Stimulated activated naive CD8-positive, alpha-beta T cell treated with anti-CD3 and anti-CD28 coated beads, Interleukin-15, Interleukin-2, amounts not matched to agents 100 ng/mL and 50 ng/mL, for 24 hours (primary cell): Measurements from ENCODE around the gene PAQR9.
"Not testable (repeated sequence)": the region's sequence is repeated elsewhere in the genome, so short reads cannot be mapped to it uniquely, and the experiment has no call there.

ENCODE experiments used
- H3K27ac Mint-ChIP-seq: one replicate; pipeline ENCODE4 v1.8.0; 2021; ENCODE audit warnings: mild to moderate bottlenecking, mixed read lengths
- H3K27me3 Mint-ChIP-seq: one replicate; pipeline ENCODE4 v1.8.0; 2021; ENCODE audit warnings: mixed read lengths
- H3K36me3 Mint-ChIP-seq: one replicate; pipeline ENCODE4 v1.8.0; 2021; ENCODE audit warnings: low read depth, mixed read lengths
- H3K4me1 Mint-ChIP-seq: one replicate; pipeline ENCODE4 v1.8.0; 2021; ENCODE audit warnings: low read depth, mixed read lengths
- H3K4me3 Mint-ChIP-seq: one replicate; pipeline ENCODE4 v1.8.0; 2021; ENCODE audit warnings: mild to moderate bottlenecking, mixed read lengths
- H3K9me3 Mint-ChIP-seq: one replicate; pipeline ENCODE4 v1.8.0; 2021; ENCODE audit warnings: mixed read lengths

The PAQR9 gene

GRCh38 chr3:142990721-142991120 is 27.2 kb upstream of the PAQR9 start:
- H3K27me3 Mint-ChIP-seq, result peaks cover 7% of the 10 kb centered on the region
- no peaks in the 10 kb centered on the region for H3K9me3 Mint-ChIP-seq
- H3K4me1 Mint-ChIP-seq, result peaks cover 5% of the 10 kb centered on the region
- H3K27ac Mint-ChIP-seq, result no peak overlapping the region
- H3K4me3 Mint-ChIP-seq, result no peak overlapping the region
- no peaks in the 10 kb centered on the region for H3K36me3 Mint-ChIP-seq

GRCh38 chr3:142988826-142989225 is 25.4 kb upstream of the PAQR9 start:
- not testable (repeated sequence) for H3K27me3 Mint-ChIP-seq, H3K27ac Mint-ChIP-seq, H3K4me1 Mint-ChIP-seq, H3K36me3 Mint-ChIP-seq, H3K4me3 Mint-ChIP-seq, H3K9me3 Mint-ChIP-seq

- not testable (repeated sequence) for H3K9me3 Mint-ChIP-seq, H3K4me3 Mint-ChIP-seq, H3K36me3 Mint-ChIP-seq, H3K27me3 Mint-ChIP-seq, H3K27ac Mint-ChIP-seq, H3K4me1 Mint-ChIP-seq
These were observed 24.7 kb upstream of the PAQR9 start for GRCh38 chr3:142988221-142988620.

- Mint-ChIP-seq H3K4me1 (no peaks in the 10 kb centered on the region), H3K27me3 (peaks cover 3% of the 10 kb centered on the region), H3K27ac (no peak overlapping the region), H3K4me3 (no peak overlapping the region), H3K9me3 (no peaks in the 10 kb centered on the region), H3K36me3 (no peaks in the 10 kb centered on the region)
These were observed 24.2 kb upstream of the PAQR9 start for GRCh38 chr3:142987707-142988106.

GRCh38 chr3:142987080-142987700 is 23.7 kb upstream of the PAQR9 start:
- Mint-ChIP-seq H3K9me3 (no peaks in the 10 kb centered on the region), H3K27ac (no peak overlapping the region)

GRCh38 chr3:142984255-142984654 is 20.8 kb upstream of the PAQR9 start:
- Mint-ChIP-seq H3K27ac (no peak overlapping the region), H3K4me3 (no peak overlapping the region), H3K27me3 (peaks cover 8% of the 10 kb centered on the region), H3K9me3 (no peaks in the 10 kb centered on the region), H3K36me3 (no peaks in the 10 kb centered on the region), H3K4me1 (no peaks in the 10 kb centered on the region)

More at GRCh38 chr3:142987080-142987700, 23.7 kb upstream of the PAQR9 start:
- peaks cover 3% of the 10 kb centered on the region for H3K27me3 Mint-ChIP-seq
- H3K4me3 Mint-ChIP-seq, result no peak overlapping the region
- no peaks in the 10 kb centered on the region for H3K36me3 Mint-ChIP-seq
- H3K4me1 Mint-ChIP-seq, result no peaks in the 10 kb centered on the region

- no peaks in the 10 kb centered on the region for H3K36me3 Mint-ChIP-seq
- peaks cover 8% of the 10 kb centered on the region for H3K27me3 Mint-ChIP-seq
- no peaks in the 10 kb centered on the region for H3K4me1 Mint-ChIP-seq
- no peak overlapping the region for H3K27ac Mint-ChIP-seq
- no peak overlapping the region for H3K4me3 Mint-ChIP-seq
- H3K9me3 Mint-ChIP-seq, result no peaks in the 10 kb centered on the region
These were observed 19.8 kb upstream of the PAQR9 start for GRCh38 chr3:142983318-142983717.

GRCh38 chr3:142982038-142982773 is 18.7 kb upstream of the PAQR9 start:
- Mint-ChIP-seq H3K27me3 (peaks cover 9% of the 10 kb centered on the region), H3K9me3 (no peaks in the 10 kb centered on the region), H3K27ac (no peak overlapping the region), H3K4me1 (no peaks in the 10 kb centered on the region), H3K4me3 (no peak overlapping the region), H3K36me3 (no peaks in the 10 kb centered on the region)

- Mint-ChIP-seq H3K4me1 (no peaks in the 10 kb centered on the region), H3K36me3 (no peaks in the 10 kb centered on the region), H3K27ac (no peak overlapping the region), H3K4me3 (no peak overlapping the region), H3K9me3 (no peaks in the 10 kb centered on the region), H3K27me3 (peaks cover 12% of the 10 kb centered on the region)
These were observed 17.6 kb upstream of the PAQR9 start for GRCh38 chr3:142981108-142981507.

- H3K4me1 Mint-ChIP-seq, result no peaks in the 10 kb centered on the region
- no peak overlapping the region for H3K4me3 Mint-ChIP-seq
- no peak overlapping the region for H3K27ac Mint-ChIP-seq
- H3K36me3 Mint-ChIP-seq, result no peaks in the 10 kb centered on the region
- no peaks in the 10 kb centered on the region for H3K9me3 Mint-ChIP-seq
- H3K27me3 Mint-ChIP-seq, result peaks cover 12% of the 10 kb centered on the region
These were observed 13.9 kb upstream of the PAQR9 start for GRCh38 chr3:142977399-142977728.

- Mint-ChIP-seq H3K27ac (no peak overlapping the region), H3K27me3 (peaks cover 15% of the 10 kb centered on the region), H3K9me3 (no peaks in the 10 kb centered on the region), H3K36me3 (no peaks in the 10 kb centered on the region), H3K4me1 (no peaks in the 10 kb centered on the region), H3K4me3 (no peak overlapping the region)
These were observed 13.3 kb upstream of the PAQR9 start for GRCh38 chr3:142976621-142977398.

- peaks cover 13% of the 10 kb centered on the region for H3K27me3 Mint-ChIP-seq
- H3K36me3 Mint-ChIP-seq, result no peaks in the 10 kb centered on the region
- H3K9me3 Mint-ChIP-seq, result no peaks in the 10 kb centered on the region
- H3K4me3 Mint-ChIP-seq, result no peak overlapping the region
- no peak overlapping the region for H3K27ac Mint-ChIP-seq
- H3K4me1 Mint-ChIP-seq, result no peaks in the 10 kb centered on the region
These were observed 12.0 kb upstream of the PAQR9 start for GRCh38 chr3:142975316-142975995.

GRCh38 chr3:142973217-142974009 is 9.9 kb upstream of the PAQR9 start:
- Mint-ChIP-seq H3K36me3 (no peaks in the 10 kb centered on the region), H3K4me1 (no peaks in the 10 kb centered on the region), H3K27me3 (peaks cover 19% of the 10 kb centered on the region), H3K27ac (no peak overlapping the region), H3K9me3 (no peaks in the 10 kb centered on the region), H3K4me3 (no peak overlapping the region)

- H3K4me1 Mint-ChIP-seq, result no peaks in the 10 kb centered on the region
- peaks cover 18% of the 10 kb centered on the region for H3K27me3 Mint-ChIP-seq
- no peaks in the 10 kb centered on the region for H3K36me3 Mint-ChIP-seq
- H3K4me3 Mint-ChIP-seq, result no peak overlapping the region
- no peaks in the 10 kb centered on the region for H3K9me3 Mint-ChIP-seq
- H3K27ac Mint-ChIP-seq, result no peak overlapping the region
These were observed 8.7 kb upstream of the PAQR9 start for GRCh38 chr3:142972092-142972753.
